Lung (tissue), 12 donors: ENCODE data around the gene PSAPL1. TPM values are rescaled to one million over a fixed set of nuclear protein-coding genes. Genes with fewer than 3 reads are reported as not detected.

ENCODE experiments used
- ATAC-seq: fragments of 200-7000 bp; cut with Tn5 transposase; one replicate; pipeline ENCODE4 v1.9.1; 2020; ENCODE audit warnings: moderate number of reproducible peaks; ENCODE audit not compliant: insufficient read depth, low FRiP score
- DNase-seq, 3 donors: peaks; one replicate each; pipeline ENCODE4 v3.0.0-alpha.2; 2013 to 2017
- H3K27ac ChIP-seq, 2 donors: one replicate each; pipeline ENCODE4 v1.5.1; 2013; ENCODE audit warnings: mild to moderate bottlenecking in 2 of 2, moderate library complexity in 2 of 2, control low read depth in 1 of 2, inconsistent platforms in 1 of 2, low read depth in 1 of 2, low read length in 1 of 2
- H3K27me3 ChIP-seq, 3 donors: one replicate each; pipeline ENCODE4 v1.5.1; 2013; ENCODE audit warnings: low read length in 2 of 3; ENCODE audit not compliant: control insufficient read depth in 3 of 3, insufficient read depth in 3 of 3
- H3K36me3 ChIP-seq, 4 donors: one replicate each; pipeline ENCODE4 v1.5.1; 2013; ENCODE audit warnings: low read length in 4 of 4, mild to moderate bottlenecking in 1 of 4, moderate library complexity in 1 of 4; ENCODE audit not compliant: control insufficient read depth in 4 of 4, insufficient read depth in 4 of 4
- H3K4me1 ChIP-seq, 5 donors: one replicate each; pipeline ENCODE4 v1.5.1; 2013; ENCODE audit warnings: low read length in 5 of 5, mild to moderate bottlenecking in 2 of 5, moderate library complexity in 1 of 5; ENCODE audit not compliant: control insufficient read depth in 5 of 5, insufficient read depth in 5 of 5
- H3K4me3 ChIP-seq: one replicate; pipeline ENCODE4 v1.5.1; 2013; ENCODE audit warnings: mild to moderate bottlenecking, control low read depth, moderate library complexity
- H3K9ac ChIP-seq, 2 donors: one replicate each; pipeline ENCODE4 v1.5.1; 2013; ENCODE audit warnings: low read length in 2 of 2, control low read depth in 1 of 2; ENCODE audit not compliant: insufficient read depth in 1 of 2
- H3K9me3 ChIP-seq, 4 donors: one replicate each; pipeline ENCODE4 v1.5.1; 2013; ENCODE audit warnings: low read length in 3 of 4, mild to moderate bottlenecking in 1 of 4, moderate library complexity in 1 of 4; ENCODE audit not compliant: control insufficient read depth in 4 of 4, insufficient read depth in 3 of 4
- CTCF ChIP-seq: IDR thresholded peaks from 2 replicates; pipeline ENCODE4 v1.5.1; 2012; ENCODE audit warnings: mild to moderate bottlenecking; ENCODE audit errors: control extremely low read depth, extremely low read depth
- WGBS, 2 donors: extraction: QIAGEN DNeasy Blood & Tissue Kit; methylation state at CpG; one replicate each; pipeline ENCODE4 v1.1.7; 2013; 5-methylcytosine and 5-hydroxymethylcytosine counted together
- polyA plus RNA-seq, 2 donors: library from polyadenylated mRNA; stranded (reverse); fragments of 200-250 nt; gene quantifications; one replicate each; pipeline ENCODE4 v1.2.1, GENCODE V29; 2013
- total RNA-seq, 2 donors: library from RNA; depleted of rRNA in 1 of 2; stranded (reverse); fragments of >200 nt in 1 of 2; gene quantifications; one replicate each; pipeline ENCODE4 v1.2.1, GENCODE V29; 2014 to 2021
- donor health status: control.
- donor health status: control.
- donor health status: Bipolar disorder and iron deficiency.
- donor health status: healthy.
- donor health status: DM: yes; HTN: yes; CAD: no.

Gene PSAPL1
- total and polyA plus RNA-seq, 4 donors = 0.06 to 0.55 (median 0.24) TPM; not detected in 1

GRCh38 chr4:7439699-7440098 lies 5.0 kb upstream of the PSAPL1 start:
- H3K27me3 ChIP-seq = no peaks in the 10 kb centered on the region
- 85 to 90% methylated on average over 2 of the region's 2 CpGs for WGBS, 2 donors
- H3K9ac ChIP-seq = no peak overlapping the region
- no peak overlapping the region for H3K27ac ChIP-seq
- no peak for DNase-seq
- peaks cover 0 to 3% (median 0%) of the 10 kb centered on the region in 4 donors for H3K9me3 ChIP-seq
- ATAC-seq = no peak
- no peaks in the 10 kb centered on the region for H3K36me3 ChIP-seq
- no peak overlapping the region for H3K4me3 ChIP-seq
- no peak for TF ChIP-seq CTCF
- H3K4me1 ChIP-seq = peaks cover 0 to 7% (median 5%) of the 10 kb centered on the region in 5 donors

GRCh38 chr4:7436256-7436655 lies 1.5 kb upstream of the PSAPL1 start:
- H3K9me3 ChIP-seq = peaks cover 0 to 1% (median 0%) of the 10 kb centered on the region in 4 donors
- H3K27ac ChIP-seq = no peak overlapping the region
- H3K36me3 ChIP-seq = no peaks in the 10 kb centered on the region
- no peak for TF ChIP-seq CTCF
- no peak for ATAC-seq
- DNase-seq = no peak
- peaks cover 0 to 7% (median 5%) of the 10 kb centered on the region in 5 donors for H3K4me1 ChIP-seq
- H3K4me3 ChIP-seq = no peak overlapping the region
- H3K9ac ChIP-seq = no peak overlapping the region
- H3K27me3 ChIP-seq = no peaks in the 10 kb centered on the region
- WGBS, 2 donors = 81 to 83% methylated on average over 13 of the region's 13 CpGs

GRCh38 chr4:7435471-7436061 lies 836 bp upstream of the PSAPL1 start:
- Histone ChIP-seq H3K27ac (peak overlapping the region in 1 of 2 donors; percentile 11), H3K9me3 (peaks cover 0 to 1% (median 0%) of the 10 kb centered on the region in 4 donors), H3K27me3 (no peaks in the 10 kb centered on the region), H3K36me3 (no peaks in the 10 kb centered on the region), H3K4me1 (peaks cover 0 to 7% (median 6%) of the 10 kb centered on the region in 5 donors), H3K4me3 (no peak overlapping the region), H3K9ac (no peak overlapping the region)
- ATAC-seq = peak; percentile 51
- DNase-seq = peak in 2 of 3 donors; percentile 41 to 59
- no peak for TF ChIP-seq CTCF
- WGBS, 2 donors = 49 to 73% methylated on average over 11 of the region's 11 CpGs
